Vagina (tissue), 2 donors: ENCODE results near the gene TBX21.

ENCODE experiments used
- CTCF ChIP-seq, 3 experiments: fragments of 450-650 bp in 2 of 3; fragments of 200-600 bp in 1 of 3; sonication (generic) in 1 of 3; IDR thresholded peaks; one replicate each; pipeline ENCODE4 v1.5.1; 2017 to 2019; ENCODE audit warnings: antibody characterized with exemption in 3 of 3, mild to moderate bottlenecking in 2 of 3, moderate library complexity in 2 of 3
- POLR2A ChIP-seq, 2 donors: fragments of 450-650 bp; IDR thresholded peaks; one replicate each; pipeline ENCODE4 v1.6.1; 2017; ENCODE audit warnings: antibody characterized with exemption in 2 of 2, mild to moderate bottlenecking in 2 of 2, moderate library complexity in 2 of 2
- POLR2AphosphoS5 ChIP-seq, 2 donors: sonication (generic); formaldehyde crosslinking; IDR thresholded peaks; one replicate each; pipeline ENCODE4 v1.9.0; 2017; ENCODE audit warnings: antibody characterized with exemption in 2 of 2, mild to moderate bottlenecking in 2 of 2, low read depth in 1 of 2; ENCODE audit not compliant: insufficient read depth in 1 of 2

- TF ChIP-seq POLR2A (IDR thresholded peaks at IDR 0.05) (no peak), CTCF (IDR thresholded peaks at IDR 0.05) (no peak), POLR2AphosphoS5 (IDR thresholded peaks at IDR 0.05; ENCODE audit: insufficient read depth in 1 of 2, low read depth in 1 of 2) (no peak)
These were observed 806 bp downstream of the TBX21 start for GRCh38 chr17:47733674-47734410.
